HL-60/S4 treated with phorbol 12-myristate 13-acetate at 8.2 ng/mL for 4 days and 3 days (cell line): Measurements from ENCODE around the gene LINC01488.

Experiments
- in situ Hi-C: fragments of 300-500 bp; cut with MboI; formaldehyde crosslinking; loops from 2 replicates; pipeline ENCODE4 v1.15.0; 2022; ENCODE audit warnings: low sequenced_read_pairs

The LINC01488 gene

DNA sequence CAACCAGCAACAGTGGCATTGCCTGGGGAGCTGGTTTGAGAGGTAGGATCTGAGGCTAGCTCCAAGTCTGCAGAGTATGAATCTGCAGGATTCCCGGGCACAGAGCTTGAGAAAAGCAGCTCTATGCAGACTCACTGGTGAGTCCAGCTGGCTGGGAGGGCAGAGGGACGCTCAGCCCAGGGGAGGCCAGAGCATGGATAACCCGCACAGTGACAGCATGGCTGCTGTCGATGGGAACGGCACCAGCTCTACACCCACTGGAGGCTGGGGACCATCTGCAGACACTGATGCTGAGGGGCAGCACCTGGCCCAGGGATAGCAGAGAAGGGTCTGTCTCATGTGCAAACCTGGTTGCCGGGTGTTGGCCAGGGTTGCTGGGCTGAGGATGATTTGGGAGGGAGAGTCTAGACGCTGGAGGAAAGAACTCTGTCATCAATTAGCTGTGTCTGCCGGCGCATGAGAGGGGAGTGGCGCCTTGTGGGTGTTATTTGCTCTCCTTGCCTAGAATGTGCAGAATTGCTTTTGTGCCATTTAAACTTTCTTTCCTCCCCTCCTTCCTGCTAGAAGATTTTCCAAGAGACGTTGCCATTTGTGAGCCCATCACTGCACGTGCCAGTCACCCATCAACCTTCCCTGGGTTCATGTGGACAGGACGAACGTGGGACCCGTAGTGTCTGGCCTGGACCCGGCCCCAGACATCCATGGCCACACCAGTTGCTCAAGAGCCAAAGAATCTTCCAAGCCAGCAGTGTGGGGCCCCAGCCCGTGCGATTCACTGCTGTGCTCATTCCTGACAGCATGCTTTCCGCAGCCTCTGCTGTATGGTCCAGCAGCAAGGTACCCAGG lies 19.1 kb upstream of the LINC01488 start:
- in situ Hi-C loops, result no loop called here

DNA sequence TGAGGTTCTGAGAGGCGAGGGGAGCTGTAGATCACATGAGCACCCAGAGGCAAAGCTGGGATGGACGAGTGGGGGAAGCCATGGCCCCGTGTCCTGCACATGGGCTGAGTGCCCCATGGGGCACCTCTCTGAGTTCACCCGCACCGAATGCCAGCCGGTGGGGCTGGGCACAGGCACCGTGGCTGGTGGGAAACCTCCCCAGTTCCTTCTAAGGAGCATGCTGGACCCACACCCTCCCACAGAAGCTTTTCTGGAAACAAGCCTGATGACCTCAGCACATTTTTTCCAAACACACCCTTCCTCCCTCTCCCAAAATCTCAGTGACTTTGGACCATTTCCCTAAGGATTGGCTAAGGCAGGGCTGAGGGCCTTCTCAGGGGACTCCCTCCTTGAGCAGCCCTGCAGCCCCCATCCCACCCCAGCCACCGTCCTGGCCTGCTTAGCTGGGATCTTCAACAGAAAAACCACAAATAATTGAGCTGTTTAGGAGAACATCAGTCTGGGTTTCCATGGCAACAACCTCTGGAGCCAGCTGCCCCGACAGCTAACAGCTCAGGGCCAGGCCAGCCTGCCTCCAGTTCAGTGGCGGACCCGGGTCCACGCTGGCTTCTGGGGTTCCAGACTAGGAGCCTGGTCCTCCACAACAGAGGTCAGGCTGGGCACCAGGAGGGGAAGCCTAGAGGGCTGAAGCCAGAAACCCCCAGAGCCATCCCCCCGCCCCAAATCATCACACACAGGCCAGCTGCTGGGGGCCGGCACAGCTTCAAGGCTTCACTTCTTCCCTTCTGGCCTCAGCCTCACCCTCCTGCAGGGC lies 18.1 kb upstream of the LINC01488 start:
- in situ Hi-C loops, result no loop called here

DNA sequence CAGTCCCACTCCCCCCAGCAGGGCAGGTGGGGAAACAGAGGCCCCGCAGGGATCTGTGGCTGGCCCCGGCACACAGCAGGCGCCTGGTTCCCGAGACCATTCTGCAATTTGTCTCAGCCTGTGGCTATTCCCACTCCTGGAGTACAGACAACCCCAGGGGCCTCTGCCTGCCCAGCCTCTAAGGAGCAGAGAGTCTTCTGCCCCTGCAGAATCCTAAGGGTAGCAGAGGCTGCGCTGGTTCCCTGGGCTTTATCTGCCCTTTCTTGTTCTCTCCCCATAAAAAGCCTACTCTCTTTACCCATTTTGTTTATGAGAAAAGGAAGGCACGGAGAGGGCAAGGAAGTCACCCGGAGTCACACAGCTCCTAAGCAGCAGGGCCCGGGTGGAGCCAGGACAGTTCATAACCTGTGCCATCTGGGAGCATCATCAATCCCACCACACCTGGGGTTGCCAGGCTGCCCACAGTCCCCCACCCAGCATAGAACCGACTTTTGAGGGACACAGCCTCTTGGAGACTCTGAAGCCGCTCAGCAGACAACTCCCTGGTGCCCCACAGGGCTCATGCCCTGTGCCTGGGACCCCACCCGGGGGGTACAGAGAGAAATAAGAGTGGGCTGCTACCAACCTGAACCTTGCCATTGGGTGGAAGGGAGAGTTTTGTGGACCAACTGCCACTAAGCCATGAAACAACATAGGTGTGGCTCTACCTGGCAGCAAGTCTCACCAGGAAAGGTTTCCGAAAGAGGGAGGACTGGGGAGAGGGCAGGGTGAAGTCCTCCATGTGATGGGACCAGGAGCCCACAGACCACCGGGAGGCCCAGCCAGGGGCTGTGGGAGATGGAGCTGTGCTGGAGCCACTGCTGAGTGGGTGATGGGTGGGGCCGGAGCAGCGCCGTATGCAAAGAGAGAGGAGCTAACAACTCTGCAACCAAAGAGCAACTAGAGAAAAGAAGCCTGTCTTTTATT lies 17.2 kb upstream of the LINC01488 start:
- in situ Hi-C loops, result no loop called here

DNA sequence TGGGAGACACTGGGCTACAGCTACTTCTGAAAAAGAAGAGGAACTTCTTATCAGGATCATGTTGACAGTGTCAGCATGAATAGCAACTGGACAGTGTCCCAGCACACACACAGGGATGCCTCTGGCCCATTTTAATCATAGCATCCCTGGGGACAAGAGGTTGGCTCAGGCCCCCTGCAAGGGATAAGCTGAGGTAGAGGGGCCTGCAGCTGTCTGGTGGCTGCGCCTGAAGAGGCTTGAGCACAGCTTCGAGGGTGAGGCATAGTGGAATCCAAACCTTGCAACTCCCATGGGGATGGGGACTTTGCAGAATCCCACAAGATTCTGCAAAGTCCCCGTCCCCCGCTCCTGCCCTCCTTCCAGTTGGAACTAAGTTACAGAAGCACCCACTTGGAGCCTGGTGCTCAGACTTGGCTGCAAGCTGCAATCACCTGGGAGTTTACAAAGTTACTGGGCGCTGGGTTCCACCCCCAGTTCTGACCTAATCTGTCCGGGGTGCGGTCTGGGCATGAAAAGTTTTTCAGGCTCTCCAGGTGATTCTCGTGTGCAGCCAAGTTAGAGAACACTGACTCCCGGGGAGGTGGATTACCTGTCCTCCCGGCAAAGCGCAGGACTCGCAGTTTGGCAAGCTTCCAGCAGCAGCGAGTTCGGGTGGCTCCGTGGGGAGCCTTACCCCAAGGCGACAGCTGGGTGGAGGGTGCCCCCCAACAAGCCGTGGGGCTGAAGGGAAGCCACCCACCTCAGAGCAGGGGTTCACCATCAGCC lies 16.0 kb upstream of the LINC01488 start:
- in situ Hi-C loops, result no loop called here

DNA sequence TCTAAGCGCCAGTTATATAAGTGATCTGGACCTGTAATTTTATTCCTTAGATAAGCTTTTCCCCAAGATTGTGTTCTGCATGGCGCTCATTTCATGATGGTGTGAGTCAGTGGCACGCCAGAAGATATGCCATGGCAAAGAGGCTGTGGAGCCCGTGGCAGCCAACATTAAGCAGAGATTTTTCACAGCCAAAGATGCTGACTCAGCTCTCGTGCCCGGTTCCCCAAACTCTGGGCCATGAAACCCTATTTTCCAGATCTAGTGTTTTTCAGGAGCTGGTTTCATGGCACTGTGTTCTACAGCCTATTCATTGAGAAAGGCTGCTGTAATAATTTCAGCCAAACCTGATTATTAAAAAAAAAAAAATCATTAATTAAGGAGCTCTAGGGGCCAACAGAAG lies 15.4 kb upstream of the LINC01488 start:
- in situ Hi-C loops, result no loop called here

DNA sequence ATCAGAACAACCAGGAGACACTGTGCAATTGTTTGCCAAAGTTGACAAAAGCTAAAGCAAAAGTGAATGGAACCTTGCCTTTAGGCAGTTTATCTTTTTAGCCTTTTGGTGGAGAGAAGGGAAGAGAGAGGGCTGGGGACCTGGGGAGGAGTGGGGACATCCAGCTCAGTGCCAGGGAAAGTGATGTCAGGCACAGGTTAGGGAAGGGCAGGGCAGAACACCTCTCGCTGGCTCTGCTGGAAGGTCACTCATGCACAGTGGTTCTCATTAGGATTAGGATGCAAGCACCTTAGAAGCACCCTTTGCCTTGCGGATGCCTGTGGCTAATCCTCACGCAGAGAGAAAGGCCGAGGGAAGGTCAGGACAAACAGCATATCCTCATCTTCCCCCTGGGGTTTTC lies 14.3 kb upstream of the LINC01488 start:
- in situ Hi-C loops, result no loop called here

DNA sequence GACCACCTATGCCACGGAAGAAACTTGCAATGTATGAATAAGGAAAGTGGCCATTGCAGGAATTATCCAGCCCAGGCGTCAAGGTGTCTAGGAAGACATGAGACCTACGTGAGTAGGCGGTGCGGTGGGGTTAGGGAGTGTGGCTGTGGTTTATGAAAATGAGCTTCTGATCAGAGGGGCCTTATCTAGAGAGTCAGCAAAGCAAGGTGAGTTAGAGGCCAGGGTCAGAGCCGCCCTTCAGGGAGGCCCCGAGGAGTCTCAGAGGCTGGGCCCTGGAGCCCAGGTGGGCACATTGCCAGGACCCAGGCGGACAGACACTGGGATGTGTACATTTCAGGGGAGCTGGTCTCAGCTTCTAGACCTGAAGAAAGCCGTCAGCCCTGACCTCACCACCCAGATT lies 13.8 kb upstream of the LINC01488 start:
- in situ Hi-C loops, result no loop called here

DNA sequence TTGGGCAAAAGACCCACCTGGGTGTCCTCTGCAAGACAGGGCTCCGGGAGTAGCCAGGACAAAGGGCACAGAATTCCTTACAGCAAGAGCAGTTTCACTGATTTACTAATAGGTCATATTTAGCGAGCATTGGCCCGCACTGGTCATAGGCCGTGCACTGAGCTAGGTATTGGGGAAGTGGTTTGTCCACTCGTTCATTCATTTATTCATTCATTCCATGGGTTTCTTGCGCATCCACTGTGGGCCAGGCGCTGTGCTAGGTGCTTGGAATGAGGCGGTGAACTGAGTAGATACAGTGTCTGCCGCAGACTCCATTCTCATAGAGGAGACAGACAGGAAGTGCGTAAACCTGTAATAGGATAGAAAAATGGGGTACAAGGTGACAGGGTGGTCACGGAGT lies 13.2 kb upstream of the LINC01488 start:
- in situ Hi-C loops, result no loop called here

DNA sequence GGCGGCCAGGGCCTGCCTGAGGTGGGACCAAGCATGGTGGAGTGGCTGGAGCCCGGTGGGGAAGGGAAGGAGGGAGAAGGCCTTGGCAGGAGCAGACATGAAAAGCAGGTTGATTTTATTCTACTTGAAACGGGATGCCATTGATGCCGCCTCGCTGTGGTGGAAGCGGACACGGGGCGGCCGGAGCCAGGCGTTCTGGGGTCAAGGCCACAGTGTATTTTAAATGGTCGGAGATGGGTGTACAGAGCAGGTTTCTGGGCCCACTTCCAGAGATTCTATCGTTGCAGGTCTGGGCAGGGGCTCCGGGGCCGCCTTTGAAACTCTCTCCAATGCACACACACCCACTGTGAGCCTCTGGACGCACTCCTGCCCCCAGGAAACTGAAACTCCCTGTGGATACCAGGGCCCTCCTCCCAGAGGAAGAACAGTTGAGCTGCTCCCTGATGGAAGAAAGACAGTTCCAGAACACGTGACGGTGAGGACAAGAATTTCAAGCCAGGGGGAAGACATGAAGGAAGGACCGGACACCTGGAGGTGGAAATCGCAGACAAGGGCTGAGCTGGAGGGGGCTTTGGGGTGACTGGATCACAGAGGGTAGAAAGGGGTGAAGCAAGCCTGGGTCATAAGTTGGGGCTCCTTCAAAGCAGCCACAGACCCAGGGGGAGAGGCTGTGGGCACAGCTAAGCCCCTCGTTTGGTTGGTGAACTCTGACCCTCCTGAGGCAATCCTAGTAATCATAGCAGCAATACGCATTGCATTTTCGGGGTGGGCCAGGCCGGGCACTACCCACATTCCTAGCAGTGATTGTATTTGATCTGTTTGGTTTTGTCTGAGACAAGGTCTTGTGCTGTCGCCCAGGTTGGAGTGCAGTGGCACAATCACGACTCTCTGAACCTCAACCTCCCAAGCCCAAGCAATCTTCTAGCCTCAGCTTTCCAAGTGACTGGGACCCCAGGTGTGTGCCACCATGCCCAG lies 12.3 kb upstream of the LINC01488 start:
- in situ Hi-C loops, result no loop called here

DNA sequence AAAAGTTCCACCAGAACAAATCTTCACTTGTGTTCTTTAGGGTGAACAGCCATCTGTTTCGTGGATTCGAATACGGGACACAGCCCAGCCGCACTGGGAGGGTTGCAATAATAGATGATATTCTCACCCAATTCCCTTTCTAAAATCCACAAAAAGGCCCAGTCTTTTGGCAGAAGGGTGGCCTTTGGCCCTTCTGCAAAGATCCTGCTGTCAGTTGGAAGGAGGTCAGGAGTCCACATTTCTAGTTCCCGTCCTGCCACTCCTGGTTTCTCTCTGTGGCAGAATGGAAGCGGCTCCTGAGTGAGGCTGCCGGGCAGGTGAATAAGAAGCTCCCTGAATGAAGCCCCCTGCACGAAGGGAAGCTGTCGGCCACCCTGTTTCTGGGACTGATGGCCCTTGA lies 11.2 kb upstream of the LINC01488 start:
- in situ Hi-C loops, result no loop called here

DNA sequence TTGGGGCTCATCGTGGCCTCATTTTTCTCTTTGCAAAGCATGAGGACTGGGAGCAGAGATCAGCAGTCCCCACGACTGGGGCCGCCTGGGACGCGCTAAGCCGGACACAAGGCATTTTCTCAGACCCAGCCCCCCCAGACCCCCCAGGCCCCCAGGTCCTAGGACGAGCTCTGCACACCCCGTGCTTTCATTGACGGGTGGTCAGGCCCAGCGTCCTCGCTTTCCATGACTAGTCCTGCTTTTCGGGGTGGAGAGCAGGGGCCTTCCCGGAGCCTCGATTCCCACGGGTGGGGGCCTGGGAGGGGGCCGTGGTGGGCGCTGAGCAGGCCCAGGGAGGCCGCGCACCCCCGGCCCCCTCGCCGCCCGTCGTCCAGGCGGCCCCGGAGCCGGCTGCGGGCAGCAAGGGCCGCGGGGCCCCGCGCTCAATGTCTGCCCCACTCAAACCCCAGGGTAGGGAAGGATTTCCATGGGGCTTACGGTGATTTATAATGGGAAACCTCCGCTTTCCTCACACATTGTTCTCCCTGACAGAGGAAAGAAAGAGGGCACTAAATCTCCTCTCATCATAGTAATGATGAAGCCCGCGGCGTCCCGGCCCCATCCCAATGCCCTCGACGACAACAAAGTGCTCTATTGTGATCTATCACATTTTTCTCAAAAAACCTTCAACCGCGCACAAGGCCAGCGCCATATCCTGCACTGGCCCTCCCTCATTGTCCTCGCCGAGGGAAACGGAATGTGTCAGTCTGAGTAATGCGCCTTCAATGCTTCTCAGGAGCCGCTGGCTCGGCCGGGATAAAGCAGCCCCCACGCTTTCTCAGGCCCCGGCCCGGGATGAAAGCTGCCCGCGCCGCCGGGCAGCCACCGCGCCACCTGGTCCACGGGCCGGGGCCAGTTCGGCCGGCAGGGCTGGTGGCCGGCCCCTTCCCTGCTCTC lies 10.4 kb upstream of the LINC01488 start:
- in situ Hi-C loops, result no loop called here

DNA sequence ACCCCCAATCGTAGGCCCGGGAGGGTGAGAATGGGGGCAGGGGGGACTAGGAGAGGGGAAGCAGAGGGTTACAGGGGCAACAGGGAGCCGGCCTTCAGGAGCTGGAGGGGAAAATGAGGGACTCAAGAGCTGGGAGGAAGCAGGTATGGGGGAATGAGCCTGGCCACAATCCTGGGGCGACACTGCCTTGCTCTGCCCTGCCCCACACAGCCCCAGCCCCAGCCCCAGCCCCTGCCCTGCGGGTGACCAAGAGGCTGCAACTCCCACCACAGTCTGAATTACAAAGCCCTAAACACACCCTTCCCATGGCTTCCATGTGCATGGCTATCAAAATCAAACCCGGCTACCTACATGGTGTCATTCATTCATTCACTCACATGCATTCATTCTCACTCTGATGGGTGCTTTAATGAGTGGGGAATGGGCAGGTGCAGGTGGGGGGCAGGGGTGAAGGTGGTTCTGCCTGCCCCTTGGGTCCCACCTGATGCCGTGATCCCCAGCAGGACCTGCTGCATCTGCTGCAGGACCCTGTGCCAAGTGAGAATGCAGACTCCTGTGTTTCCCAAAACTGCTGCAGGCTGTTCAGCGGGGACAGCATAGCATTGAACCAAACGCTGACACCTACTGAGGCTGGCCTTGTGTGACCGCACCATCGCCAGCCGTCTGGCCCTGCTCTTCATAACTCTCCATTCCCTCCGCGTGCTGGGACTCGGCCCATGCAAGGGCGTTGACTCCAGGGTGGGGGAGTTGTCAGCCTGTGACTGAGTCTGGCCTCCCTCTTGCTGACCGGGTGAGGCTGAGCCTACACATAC lies 9.5 kb upstream of the LINC01488 start:
- in situ Hi-C loops, result no loop called here

DNA sequence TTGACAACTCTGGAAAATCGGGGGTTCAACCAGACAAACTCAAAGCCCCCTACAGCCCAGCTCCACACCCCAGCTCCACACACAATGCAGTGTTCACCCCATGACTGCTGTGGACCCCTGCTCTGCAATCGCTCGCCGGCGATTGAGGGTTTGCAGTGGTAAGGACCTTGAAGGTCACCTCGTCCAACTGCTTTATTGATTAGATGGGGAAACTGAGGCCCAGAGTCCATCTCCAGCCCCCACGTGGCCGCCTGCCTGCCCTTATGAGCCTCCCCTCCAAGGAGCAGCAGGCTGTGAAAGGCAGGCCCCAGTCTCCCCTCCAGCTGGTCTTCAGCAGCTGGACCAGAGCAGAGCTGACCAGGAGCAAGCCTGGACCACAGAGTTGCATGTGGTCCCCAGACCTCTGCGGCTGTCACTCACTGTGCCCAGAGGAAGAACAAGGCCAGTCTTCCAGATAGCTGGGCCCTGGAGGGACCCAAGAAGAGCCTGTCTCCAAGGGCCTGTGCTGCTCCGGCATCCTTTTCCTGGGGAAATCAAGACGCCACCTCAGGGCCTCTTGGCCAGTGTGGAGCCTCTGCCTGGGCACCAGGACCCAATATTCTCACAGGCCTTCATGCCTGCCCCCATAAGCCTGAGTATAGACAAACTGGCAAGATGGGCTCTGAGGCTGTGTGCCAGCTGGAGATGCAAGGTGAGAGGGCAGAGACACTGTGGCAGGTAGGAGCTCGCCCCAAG lies 8.8 kb upstream of the LINC01488 start:
- in situ Hi-C loops, result no loop called here

DNA sequence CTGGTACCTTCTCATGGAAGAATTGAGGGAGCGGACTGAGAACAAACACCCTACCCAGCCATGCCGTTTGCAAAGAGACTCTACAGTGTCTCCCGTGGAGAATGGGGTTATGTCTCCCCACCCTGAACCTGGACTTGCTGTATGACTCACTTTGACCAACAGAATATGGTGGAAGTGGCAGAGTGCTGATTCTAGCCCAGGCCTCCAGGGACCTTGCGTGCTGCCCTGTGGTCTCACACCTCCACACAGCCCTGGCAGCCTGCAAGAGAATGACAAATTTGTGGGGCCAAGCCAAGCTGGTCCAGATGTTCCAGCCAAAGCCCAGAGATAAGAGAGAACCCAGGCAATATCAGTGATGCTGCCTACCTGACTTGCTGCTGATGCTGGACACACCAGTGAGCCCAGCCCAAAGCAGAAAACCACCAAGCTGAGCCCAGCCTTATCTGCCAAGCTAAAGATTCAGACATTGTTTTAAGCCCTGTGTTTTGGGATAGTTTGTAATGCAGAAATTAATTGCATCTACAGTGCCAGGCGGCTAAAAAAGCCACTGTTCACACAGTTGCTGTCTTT lies 8.1 kb upstream of the LINC01488 start:
- in situ Hi-C loops, result no loop called here

DNA sequence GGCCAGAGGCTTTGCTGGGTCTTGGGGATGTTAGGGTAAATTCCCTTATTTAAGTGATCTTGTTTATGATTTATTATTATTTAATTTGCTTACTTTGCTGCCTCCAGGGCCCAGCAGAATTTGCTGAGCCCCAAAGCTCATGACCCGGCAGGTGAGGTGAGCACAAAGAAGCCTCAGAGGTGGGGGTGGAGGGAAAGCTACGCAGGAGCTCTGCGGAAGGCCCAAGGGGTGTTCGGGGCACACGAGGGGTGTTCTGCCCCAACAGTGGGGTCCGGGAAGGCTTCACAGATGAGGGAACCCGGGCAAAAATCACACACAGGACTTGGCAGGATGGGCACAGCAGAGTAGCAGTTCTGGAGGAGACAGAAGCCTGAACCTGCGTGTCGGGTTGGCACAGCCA lies 6.7 kb upstream of the LINC01488 start:
- in situ Hi-C loops, result no loop called here

DNA sequence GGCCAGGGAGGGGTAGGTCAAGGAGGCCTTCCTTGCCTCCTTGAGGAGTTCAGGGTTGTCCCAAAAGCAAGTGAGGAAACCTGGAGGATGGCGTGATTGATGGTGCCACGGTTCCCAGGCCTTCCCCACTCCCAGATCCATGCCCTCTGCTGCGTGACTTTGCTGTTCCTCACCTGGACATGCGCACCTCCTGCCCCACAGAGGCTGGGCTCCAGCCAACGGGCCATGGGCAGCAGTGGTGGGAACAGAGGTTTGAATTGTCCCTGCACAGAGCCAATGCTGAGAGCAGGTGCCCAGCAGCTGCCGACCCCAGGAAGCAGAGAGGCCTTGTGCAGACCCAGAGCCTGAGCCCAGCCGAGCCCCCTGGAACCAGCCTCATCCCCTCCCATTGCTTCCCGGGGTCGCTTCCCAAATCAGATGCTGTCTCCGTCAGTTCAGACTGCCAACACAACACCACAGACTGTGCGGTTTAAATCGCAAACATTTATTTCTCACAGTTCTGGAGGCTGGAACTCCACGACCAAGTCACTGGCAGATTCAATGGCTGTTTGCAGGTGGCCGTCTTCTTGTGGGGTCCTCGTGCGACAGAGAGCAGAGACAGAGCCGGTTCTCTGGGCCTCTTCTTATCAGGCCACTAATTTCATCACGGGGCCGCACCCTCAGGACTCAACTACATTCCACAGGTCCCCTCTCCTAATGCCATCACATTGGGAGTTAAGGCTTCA lies 6.2 kb upstream of the LINC01488 start:
- in situ Hi-C loops, result no loop called here
